OCI-LY1 (cell line): ENCODE results near the gene PRTN3.

Experiments used
- H2AFZ ChIP-seq: fragments of 200-600 bp; sonication (generic), shearing (Covaris generic); 2 replicates; pipeline ENCODE4 v1.6.0; 2014; ENCODE audit warnings: antibody characterized with exemption, mild to moderate bottlenecking, low read length
- H3F3A ChIP-seq: fragments of 200-600 bp; sonication (generic), shearing (Covaris generic); 2 replicates; pipeline ENCODE4 v1.6.0; 2014; ENCODE audit warnings: mild to moderate bottlenecking, antibody characterized with exemption, low read length, moderate library complexity; ENCODE audit not compliant: insufficient read depth
- H3K27ac ChIP-seq: fragments of 200-600 bp; sonication (generic); 2 replicates; pipeline ENCODE4 v1.5.1; 2014; ENCODE audit warnings: low read length, mixed run types, mild to moderate bottlenecking, low read depth; ENCODE audit not compliant: poor library complexity, severe bottlenecking
- H3K27me3 ChIP-seq: fragments of 200-600 bp; sonication (generic); 2 replicates; pipeline ENCODE4 v1.6.0; 2014; ENCODE audit warnings: antibody characterized with exemption, mild to moderate bottlenecking, low read length, moderate library complexity; ENCODE audit not compliant: insufficient read depth
- H3K36me3 ChIP-seq: fragments of 200-600 bp; sonication (generic); 2 replicates; pipeline ENCODE4 v1.6.1; 2014; ENCODE audit warnings: mild to moderate bottlenecking, antibody characterized with exemption, low read length, moderate library complexity, mixed read lengths; ENCODE audit not compliant: insufficient read depth
- H3K4me1 ChIP-seq: fragments of 200-600 bp; sonication (generic); 2 replicates; pipeline ENCODE4 v1.5.1; 2014; ENCODE audit warnings: mild to moderate bottlenecking, low read length, moderate library complexity; ENCODE audit not compliant: insufficient read depth, severe bottlenecking
- H3K4me2 ChIP-seq: fragments of 200-600 bp; sonication (generic), shearing (Covaris generic); 2 replicates; pipeline ENCODE4 v1.6.1; 2014; ENCODE audit warnings: low read length
- H3K4me3 ChIP-seq: fragments of 200-600 bp; sonication (generic); 2 replicates; pipeline ENCODE4 v1.5.1; 2014; ENCODE audit warnings: low read length, low read depth, mild to moderate bottlenecking, mixed read lengths; ENCODE audit not compliant: poor library complexity, severe bottlenecking
- H3K79me2 ChIP-seq: fragments of 200-600 bp; shearing (Covaris generic); 2 replicates; pipeline ENCODE4 v1.6.1; 2016; ENCODE audit warnings: mixed run types, low read length, mixed read lengths; ENCODE audit not compliant: insufficient read depth
- H3K9ac ChIP-seq: fragments of 200-600 bp; sonication (generic), shearing (Covaris generic); 2 replicates; pipeline ENCODE4 v1.6.1; 2014; ENCODE audit warnings: mild to moderate bottlenecking, low read length, mixed read lengths
- H3K9me2 ChIP-seq: fragments of 200-600 bp; sonication (generic), shearing (Covaris generic); 2 replicates; pipeline ENCODE4 v1.6.1; 2014; ENCODE audit warnings: low read depth, mild to moderate bottlenecking, low read length, mixed read lengths
- H3K9me3 ChIP-seq: fragments of 200-600 bp; shearing (Covaris generic); 2 replicates; pipeline ENCODE4 v1.6.1; 2014; ENCODE audit warnings: low read length, mixed read lengths
- H4K20me1 ChIP-seq: fragments of 200-600 bp; sonication (generic), shearing (Covaris generic); 2 replicates; pipeline ENCODE4 v1.6.0; 2016; ENCODE audit warnings: mild to moderate bottlenecking, low read length; ENCODE audit not compliant: insufficient read depth
- CTCF ChIP-seq: fragments of 200-600 bp; sonication (generic), shearing (Covaris generic); IDR thresholded peaks from 2 replicates; pipeline ENCODE4 v1.5.1; 2017; ENCODE audit warnings: mild to moderate bottlenecking, antibody characterized with exemption, low read length, moderate library complexity, mixed read lengths
- EZH2 ChIP-seq: fragments of 200-600 bp; sonication (generic), shearing (Covaris generic); IDR thresholded peaks from 2 replicates; pipeline ENCODE4 v1.8.0; 2017; ENCODE audit warnings: borderline replicate concordance, mixed run types, mild to moderate bottlenecking, antibody characterized with exemption, low read length, moderate library complexity, mixed read lengths

PRTN3 gene

GRCh38 chr19:804419-805165 lies 36.2 kb upstream of the PRTN3 start:
- Histone ChIP-seq H3K4me1 (peaks cover 17% of the 10 kb centered on the region), H3K27me3 (no peaks in the 10 kb centered on the region), H3F3A (no peaks in the 10 kb centered on the region), H3K27ac (no peak overlapping the region), H4K20me1 (no peaks in the 10 kb centered on the region), H3K4me3 (no peak overlapping the region), H3K79me2 (peaks cover 40% of the 10 kb centered on the region), H2AFZ (no peak overlapping the region), H3K9me2 (no peaks in the 10 kb centered on the region), H3K9ac (no peak overlapping the region), H3K4me2 (no peak overlapping the region), H3K9me3 (no peaks in the 10 kb centered on the region), H3K36me3 (peaks cover 99% of the 10 kb centered on the region)
- no peak for TF ChIP-seq CTCF
- no peak for TF ChIP-seq EZH2

- Histone ChIP-seq H3K27me3 (no peaks in the 10 kb centered on the region), H3K36me3 (peaks cover 99% of the 10 kb centered on the region), H3K4me1 (peaks cover 12% of the 10 kb centered on the region), H2AFZ (no peak overlapping the region), H3K9me3 (no peaks in the 10 kb centered on the region), H3K4me2 (no peak overlapping the region), H3F3A (no peaks in the 10 kb centered on the region), H4K20me1 (no peaks in the 10 kb centered on the region), H3K9ac (no peak overlapping the region), H3K27ac (no peak overlapping the region), H3K4me3 (no peak overlapping the region), H3K9me2 (no peaks in the 10 kb centered on the region), H3K79me2 (peaks cover 34% of the 10 kb centered on the region)
- TF ChIP-seq EZH2 = no peak
Observed at GRCh38 chr19:805166-805551, 35.6 kb upstream of the PRTN3 start.

GRCh38 chr19:805600-806550 lies 34.9 kb upstream of the PRTN3 start:
- Histone ChIP-seq H3K4me2 (no peak overlapping the region), H3K79me2 (peaks cover 27% of the 10 kb centered on the region), H3K36me3 (peaks cover 99% of the 10 kb centered on the region), H3K27ac (no peak overlapping the region), H3K9ac (no peak overlapping the region), H3K9me3 (no peaks in the 10 kb centered on the region), H2AFZ (no peak overlapping the region), H3K4me3 (no peak overlapping the region), H3K4me1 (peaks cover 5% of the 10 kb centered on the region), H3K27me3 (no peaks in the 10 kb centered on the region), H4K20me1 (no peaks in the 10 kb centered on the region), H3K9me2 (no peaks in the 10 kb centered on the region), H3F3A (no peaks in the 10 kb centered on the region)
- TF ChIP-seq CTCF (no peak), EZH2 (no peak)
